ENCODE results near the gene KIAA1549. TPM values are rescaled to one million over a fixed set of nuclear protein-coding genes. Genes with fewer than 3 reads are reported as not detected.

Gene KIAA1549
- total and polyA plus RNA-seq, 9 donors = 1.2 to 5.0 (median 3.6) TPM

GRCh38 chr7:138958391-138958956, 22.7 kb downstream of the KIAA1549 start:
- intact Hi-C loops (cut with DNase I) = no loop called here
- Histone ChIP-seq H3K27ac (no peak overlapping the region), H3K36me3 (no peaks in the 10 kb centered on the region), H3K4me3 (no peak overlapping the region), H3K4me1 (ENCODE audit: insufficient read depth) (peaks cover 4% of the 10 kb centered on the region), H3K27me3 (no peaks in the 10 kb centered on the region), H3K9me3 (no peaks in the 10 kb centered on the region)
- 69 to 76% (median 76%) methylated on average over 6 of the region's 6 CpGs for WGBS, 3 donors
- TF ChIP-seq CTCF (IDR thresholded peaks at IDR 0.05) (no peak), EP300 (IDR thresholded peaks at IDR 0.05) (no peak), POLR2A (IDR thresholded peaks at IDR 0.05) (no peak)
- DNase-seq = no peak

- H3K36me3 ChIP-seq = no peaks in the 10 kb centered on the region
- H3K27me3 ChIP-seq = no peaks in the 10 kb centered on the region
- DNase-seq = no peak
- H3K27ac ChIP-seq = no peak overlapping the region
- intact Hi-C loops (cut with DNase I) = no loop called here
- peaks cover 4% of the 10 kb centered on the region for H3K4me1 ChIP-seq (ENCODE audit: insufficient read depth)
- 96 to 97% (median 96%) methylated on average over 16 of the region's 16 CpGs for WGBS, 3 donors
- no peaks in the 10 kb centered on the region for H3K9me3 ChIP-seq
- no peak for TF ChIP-seq EP300 (IDR thresholded peaks at IDR 0.05)
- no peak for TF ChIP-seq CTCF (IDR thresholded peaks at IDR 0.05)
- no peak for TF ChIP-seq POLR2A (IDR thresholded peaks at IDR 0.05)
- no peak overlapping the region for H3K4me3 ChIP-seq
Measured at GRCh38 chr7:138957753-138958390, 23.3 kb downstream of the KIAA1549 start.

- H3K27ac ChIP-seq = no peak overlapping the region
- H3K27me3 ChIP-seq = no peaks in the 10 kb centered on the region
- no peaks in the 10 kb centered on the region for H3K9me3 ChIP-seq
- no peaks in the 10 kb centered on the region for H3K36me3 ChIP-seq
- TF ChIP-seq CTCF (IDR thresholded peaks at IDR 0.05) (no peak), POLR2A (IDR thresholded peaks at IDR 0.05) (no peak), EP300 (IDR thresholded peaks at IDR 0.05) (no peak)
- WGBS, 3 donors = 95 to 96% (median 95%) methylated on average over 3 of the region's 3 CpGs
- no peak for DNase-seq
- peaks cover 4% of the 10 kb centered on the region for H3K4me1 ChIP-seq (ENCODE audit: insufficient read depth)
- intact Hi-C loops (cut with DNase I) = no loop called here
- no peak overlapping the region for H3K4me3 ChIP-seq
Measured at GRCh38 chr7:138957217-138957616, 24.0 kb downstream of the KIAA1549 start.

GRCh38 chr7:138954545-138955475, 26.4 kb downstream of the KIAA1549 start:
- H3K27me3 ChIP-seq = no peaks in the 10 kb centered on the region
- no peak for TF ChIP-seq POLR2A (IDR thresholded peaks at IDR 0.05)
- no peak overlapping the region for H3K4me3 ChIP-seq
- intact Hi-C loops (cut with DNase I) = no loop called here
- DNase-seq = no peak
- H3K36me3 ChIP-seq = no peaks in the 10 kb centered on the region
- H3K9me3 ChIP-seq = no peaks in the 10 kb centered on the region
- H3K4me1 ChIP-seq (ENCODE audit: insufficient read depth) = no peaks in the 10 kb centered on the region
- 81 to 88% (median 86%) methylated on average over 14 of the region's 14 CpGs for WGBS, 3 donors
- no peak overlapping the region for H3K27ac ChIP-seq

Measured in ovary (tissue), 9 donors.